H9 (cell line): ENCODE measurements around the gene KCNAB1. TPM values are rescaled to one million over a fixed set of nuclear protein-coding genes. Genes with fewer than 3 reads are reported as not detected.

Source experiments
- DNase-seq: peaks from one replicate; pipeline ENCODE4 v3.0.0-alpha.2; 2017
- H2AFZ ChIP-seq: one replicate; pipeline ENCODE4 v1.6.1; 2013; ENCODE audit warnings: mild to moderate bottlenecking, low read length, control low read depth, moderate library complexity
- H2AK5ac ChIP-seq: 2 replicates; pipeline ENCODE4 v1.6.1; 2013; ENCODE audit warnings: low read length, control low read depth, mixed read lengths; ENCODE audit not compliant: insufficient read length
- H2BK120ac ChIP-seq: one replicate; pipeline ENCODE4 v1.6.1; 2013; ENCODE audit warnings: low read depth, mild to moderate bottlenecking, low read length, control low read depth, inconsistent platforms; ENCODE audit not compliant: poor library complexity, severe bottlenecking
- H2BK12ac ChIP-seq: 2 replicates; pipeline ENCODE4 v1.6.1; 2013; ENCODE audit warnings: low read length, control low read depth, mixed read lengths, low read depth; ENCODE audit not compliant: insufficient read length
- H2BK15ac ChIP-seq: 2 replicates; pipeline ENCODE4 v1.6.1; 2013; ENCODE audit warnings: low read depth, low read length, control low read depth
- H2BK20ac ChIP-seq: one replicate; pipeline ENCODE4 v1.6.1; 2013; ENCODE audit warnings: low read depth, mild to moderate bottlenecking, low read length, control low read depth, inconsistent platforms; ENCODE audit not compliant: poor library complexity, severe bottlenecking
- H2BK5ac ChIP-seq: 2 replicates; pipeline ENCODE4 v1.6.1; 2013; ENCODE audit warnings: low read length, control low read depth, mixed read lengths; ENCODE audit not compliant: insufficient read length
- H3K14ac ChIP-seq: 2 replicates; pipeline ENCODE4 v1.6.1; 2013; ENCODE audit warnings: low read length, control low read depth; ENCODE audit not compliant: insufficient read depth
- H3K18ac ChIP-seq: 2 replicates; pipeline ENCODE4 v1.6.1; 2013; ENCODE audit warnings: low read depth, mild to moderate bottlenecking, mixed read lengths, low read length, control low read depth; ENCODE audit not compliant: insufficient read length
- H3K23ac ChIP-seq: 2 replicates; pipeline ENCODE4 v1.6.1; 2013; ENCODE audit warnings: low read length, control low read depth, mixed read lengths, low read depth; ENCODE audit not compliant: insufficient read length
- H3K23me2 ChIP-seq: 2 replicates; pipeline ENCODE4 v1.6.1; 2013; ENCODE audit warnings: low read depth, mild to moderate bottlenecking, mixed read lengths, low read length, control low read depth; ENCODE audit not compliant: insufficient read length, poor library complexity, severe bottlenecking
- H3K27ac ChIP-seq: 2 replicates; pipeline ENCODE4 v1.5.1; 2013; ENCODE audit warnings: low read length, control low read depth, mixed read lengths, low read depth; ENCODE audit not compliant: insufficient read length
- H3K27me3 ChIP-seq: 2 replicates; pipeline ENCODE4 v1.6.1; 2013; ENCODE audit warnings: low read length, control low read depth, inconsistent platforms; ENCODE audit not compliant: insufficient read depth
- H3K4ac ChIP-seq: 2 replicates; pipeline ENCODE4 v1.6.1; 2013; ENCODE audit warnings: low read depth, mild to moderate bottlenecking, control low read depth, inconsistent platforms, low read length, moderate library complexity
- H3K4me1 ChIP-seq: 2 replicates; pipeline ENCODE4 v1.6.1; 2013; ENCODE audit warnings: low read length, control low read depth, inconsistent platforms; ENCODE audit not compliant: insufficient read depth
- H3K4me2 ChIP-seq: 2 replicates; pipeline ENCODE4 v1.6.1; 2013; ENCODE audit warnings: low read length, control low read depth, mixed read lengths; ENCODE audit not compliant: insufficient read length, insufficient read depth
- H3K56ac ChIP-seq: 2 replicates; pipeline ENCODE4 v1.6.1; 2013; ENCODE audit warnings: low read depth, mild to moderate bottlenecking, mixed read lengths, low read length, control low read depth; ENCODE audit not compliant: insufficient read length
- H3K79me1 ChIP-seq: 2 replicates; pipeline ENCODE4 v1.6.1; 2013; ENCODE audit warnings: low read depth, mild to moderate bottlenecking, moderate library complexity, low read length, control low read depth, inconsistent platforms; ENCODE audit not compliant: insufficient read depth, poor library complexity, severe bottlenecking
- H3K79me2 ChIP-seq: 2 replicates; pipeline ENCODE4 v1.6.1; 2013; ENCODE audit warnings: low read length, control low read depth, inconsistent platforms; ENCODE audit not compliant: insufficient read depth
- H3K9ac ChIP-seq: 2 replicates; pipeline ENCODE4 v1.6.1; 2013; ENCODE audit warnings: low read length, control low read depth, mixed read lengths; ENCODE audit not compliant: insufficient read length; ENCODE audit errors: extremely low read depth
- H3K9me3 ChIP-seq: one replicate; pipeline ENCODE4 v1.6.1; 2013; ENCODE audit warnings: low read depth, low read length, inconsistent platforms; ENCODE audit not compliant: control insufficient read depth
- H3T11ph ChIP-seq: one replicate; pipeline ENCODE4 v1.6.1; 2013; ENCODE audit warnings: mild to moderate bottlenecking, low read length, control low read depth, inconsistent platforms
- H4K20me1 ChIP-seq: one replicate; pipeline ENCODE4 v1.6.1; 2013; ENCODE audit not compliant: control insufficient read depth, insufficient read length, insufficient read depth
- H4K5ac ChIP-seq: 2 replicates; pipeline ENCODE4 v1.6.1; 2013; ENCODE audit warnings: low read depth, mild to moderate bottlenecking, mixed read lengths, low read length, control low read depth; ENCODE audit not compliant: insufficient read length
- H4K8ac ChIP-seq: replicated peaks from 2 replicates; pipeline ENCODE4 v1.6.1; 2013; ENCODE audit warnings: low read length, control low read depth, mixed read lengths, low read depth; ENCODE audit not compliant: insufficient read length
- H4K91ac ChIP-seq: 2 replicates; pipeline ENCODE4 v1.6.1; 2013; ENCODE audit warnings: low read depth, mild to moderate bottlenecking, moderate library complexity, mixed read lengths, low read length, control low read depth; ENCODE audit not compliant: insufficient read length
- H3K27ac Mint-ChIP-seq, 3 experiments: 2 replicates in 2 of 3; 3 replicates in 1 of 3; pipeline ENCODE4 v1.8.0; 2020 to 2021; ENCODE audit warnings: mixed read lengths in 3 of 3, mild to moderate bottlenecking in 1 of 3, moderate library complexity in 1 of 3
- H3K27me3 Mint-ChIP-seq: 2 replicates; pipeline ENCODE4 v1.8.0; 2021; ENCODE audit warnings: low read depth, mild to moderate bottlenecking, moderate library complexity, mixed read lengths
- H3K36me3 Mint-ChIP-seq, 3 experiments: 2 replicates in 2 of 3; 3 replicates in 1 of 3; pipeline ENCODE4 v1.8.0; 2020 to 2021; ENCODE audit warnings: low read depth in 3 of 3, mixed read lengths in 3 of 3; ENCODE audit not compliant: insufficient read depth in 1 of 3
- H3K4me1 Mint-ChIP-seq, 2 experiments: 2 replicates each; pipeline ENCODE4 v1.8.0; 2020; ENCODE audit warnings: mixed read lengths in 2 of 2
- H3K4me3 Mint-ChIP-seq, 2 experiments: 2 replicates in 1 of 2; 3 replicates in 1 of 2; pipeline ENCODE4 v1.8.0; 2020 to 2021; ENCODE audit warnings: mild to moderate bottlenecking in 2 of 2, mixed read lengths in 2 of 2, moderate library complexity in 1 of 2
- H3K9me3 Mint-ChIP-seq, 2 experiments: 2 replicates in 1 of 2; 3 replicates in 1 of 2; pipeline ENCODE4 v1.8.0; 2020; ENCODE audit warnings: mild to moderate bottlenecking in 2 of 2, mixed read lengths in 2 of 2, moderate library complexity in 1 of 2
- CTCF ChIP-seq: fragments of 200-600 bp; sonication (generic); conservative IDR thresholded peaks from 3 replicates; pipeline ENCODE4 v1.8.0; 2021; ENCODE audit warnings: antibody characterized with exemption, mild to moderate bottlenecking
- WGBS: extraction: QIAGEN DNeasy Blood & Tissue Kit; methylation state at CpG from one replicate; pipeline ENCODE4 v1.1.7; 2013; ENCODE audit warnings: missing lambda C conversion rate, low lambda C conversion rate, mixed read lengths; ENCODE audit not compliant: insufficient read length; ENCODE audit errors: extremely low coverage; 5-methylcytosine and 5-hydroxymethylcytosine counted together
- total RNA-seq: library from RNA; stranded (reverse); gene quantifications from 2 replicates; pipeline ENCODE4 v1.2.1, GENCODE V29; 2021

The KCNAB1 gene
- total RNA-seq, 1 experiment from 2014 or later, result 3.7 TPM

- H3K9me3 ChIP-seq, result no peaks in the 10 kb centered on the region
- H3K79me2 ChIP-seq, result no peaks in the 10 kb centered on the region
- H3K27me3 Mint-ChIP-seq, result no peaks in the 10 kb centered on the region; the same call in 1 of the 2 replicates
- H3K9me3 Mint-ChIP-seq, result no peaks in the 10 kb centered on the region
- peaks cover 7 to 8% of the 10 kb centered on the region in 2 experiments for H3K4me1 Mint-ChIP-seq
- H4K91ac ChIP-seq, result no peak overlapping the region
- no peak overlapping the region for H2BK20ac ChIP-seq
- WGBS, result no CpG with 5 or more reads among the region's 2 CpGs
- no peak overlapping the region for H3K27ac ChIP-seq
- no peak overlapping the region for H3K14ac ChIP-seq
- H3K4me1 ChIP-seq, result no peaks in the 10 kb centered on the region; the same call in 1 of the 2 replicates
- H3K23me2 ChIP-seq, result no peaks in the 10 kb centered on the region
- DNase-seq, result no peak
- no peaks in the 10 kb centered on the region for H3K27me3 ChIP-seq
- H3K36me3 Mint-ChIP-seq, result no peaks in the 10 kb centered on the region
- no peak overlapping the region for H2BK5ac ChIP-seq
- TF ChIP-seq CTCF, result no peak
- no peak overlapping the region for H2BK12ac ChIP-seq
- no peak overlapping the region for H3K18ac ChIP-seq
- H3K4ac ChIP-seq, result no peak overlapping the region
- H3K27ac Mint-ChIP-seq, result no peak overlapping the region; a peak in 1 of 7 replicates
- no peaks in the 10 kb centered on the region for H3K79me1 ChIP-seq
- H3K23ac ChIP-seq, result no peak overlapping the region
- no peak overlapping the region for H2BK120ac ChIP-seq
- H4K20me1 ChIP-seq, result no peaks in the 10 kb centered on the region
- no peak overlapping the region for H2AFZ ChIP-seq
- H3K4me2 ChIP-seq, result no peak overlapping the region
- no peak overlapping the region for H3K56ac ChIP-seq
- no peak overlapping the region for H3T11ph ChIP-seq
- no peak overlapping the region for H2BK15ac ChIP-seq
- H2AK5ac ChIP-seq, result no peak overlapping the region
- no peak overlapping the region for H3K4me3 Mint-ChIP-seq
- no peak overlapping the region for H4K8ac ChIP-seq
- H3K9ac ChIP-seq, result no peak overlapping the region
- H4K5ac ChIP-seq, result no peak overlapping the region
Observed at GRCh38 chr3:156576651-156577348, 456.4 kb downstream of the KCNAB1 start.
